ENCODE measurements around the gene PURA. TPM values are rescaled to one million over a fixed set of nuclear protein-coding genes. Genes with fewer than 3 reads are reported as not detected.

PURA gene
- total RNA-seq, 2 donors from 2014 or later: 41.6 to 44.3 TPM

- Histone ChIP-seq H3K4me1 (ENCODE audit: control insufficient read depth in 1 of 2, low read depth in 2 of 2) (no peaks in the 10 kb centered on the region), H3K27me3 (replicated peaks; ENCODE audit: insufficient read depth) (no peaks in the 10 kb centered on the region), H3K27ac (no peak overlapping the region), H3K4me3 (no peak overlapping the region), H3K36me3 (no peaks in the 10 kb centered on the region), H3K9me3 (peaks cover 6% of the 10 kb centered on the region)
- DNase-seq (ENCODE audit: low spot score) (no peak), ATAC-seq (ENCODE audit: insufficient number of reproducible peaks, low FRiP score, low read depth) (no peak)
- TF ChIP-seq, protein P1, sequence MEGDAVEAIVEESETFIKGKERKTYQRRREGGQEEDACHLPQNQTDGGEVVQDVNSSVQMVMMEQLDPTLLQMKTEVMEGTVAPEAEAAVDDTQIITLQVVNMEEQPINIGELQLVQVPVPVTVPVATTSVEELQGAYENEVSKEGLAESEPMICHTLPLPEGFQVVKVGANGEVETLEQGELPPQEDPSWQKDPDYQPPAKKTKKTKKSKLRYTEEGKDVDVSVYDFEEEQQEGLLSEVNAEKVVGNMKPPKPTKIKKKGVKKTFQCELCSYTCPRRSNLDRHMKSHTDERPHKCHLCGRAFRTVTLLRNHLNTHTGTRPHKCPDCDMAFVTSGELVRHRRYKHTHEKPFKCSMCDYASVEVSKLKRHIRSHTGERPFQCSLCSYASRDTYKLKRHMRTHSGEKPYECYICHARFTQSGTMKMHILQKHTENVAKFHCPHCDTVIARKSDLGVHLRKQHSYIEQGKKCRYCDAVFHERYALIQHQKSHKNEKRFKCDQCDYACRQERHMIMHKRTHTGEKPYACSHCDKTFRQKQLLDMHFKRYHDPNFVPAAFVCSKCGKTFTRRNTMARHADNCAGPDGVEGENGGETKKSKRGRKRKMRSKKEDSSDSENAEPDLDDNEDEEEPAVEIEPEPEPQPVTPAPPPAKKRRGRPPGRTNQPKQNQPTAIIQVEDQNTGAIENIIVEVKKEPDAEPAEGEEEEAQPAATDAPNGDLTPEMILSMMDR (IDR thresholded peaks at IDR 0.05): no peak
Measured at GRCh38 chr5:140093179-140093578, 20.7 kb upstream of the PURA start.

- TF ChIP-seq, protein P1 (IDR thresholded peaks at IDR 0.05): no peak
- no peak overlapping the region for H3K27ac ChIP-seq
- no peaks in the 10 kb centered on the region for H3K4me1 ChIP-seq (ENCODE audit: control insufficient read depth in 1 of 2, low read depth in 2 of 2)
- ATAC-seq (ENCODE audit: insufficient number of reproducible peaks, low FRiP score, low read depth): no peak
- H3K36me3 ChIP-seq: no peaks in the 10 kb centered on the region
- DNase-seq (ENCODE audit: low spot score): no peak
- H3K4me3 ChIP-seq: no peak overlapping the region
- H3K9me3 ChIP-seq: peaks cover 6% of the 10 kb centered on the region
- no peaks in the 10 kb centered on the region for H3K27me3 ChIP-seq (replicated peaks; ENCODE audit: insufficient read depth)
Measured at GRCh38 chr5:140093866-140094265, 20.0 kb upstream of the PURA start.

GRCh38 chr5:140094889-140095288, 19.0 kb upstream of the PURA start:
- no peaks in the 10 kb centered on the region for H3K4me1 ChIP-seq (ENCODE audit: control insufficient read depth in 1 of 2, low read depth in 2 of 2)
- no peaks in the 10 kb centered on the region for H3K36me3 ChIP-seq
- DNase-seq (ENCODE audit: low spot score): no peak
- H3K4me3 ChIP-seq: no peak overlapping the region
- TF ChIP-seq, protein P1 (IDR thresholded peaks at IDR 0.05): no peak
- H3K27me3 ChIP-seq (replicated peaks; ENCODE audit: insufficient read depth): no peaks in the 10 kb centered on the region
- peaks cover 6% of the 10 kb centered on the region for H3K9me3 ChIP-seq
- H3K27ac ChIP-seq: no peak overlapping the region
- ATAC-seq (ENCODE audit: insufficient number of reproducible peaks, low FRiP score, low read depth): no peak

- no peak for ATAC-seq (ENCODE audit: insufficient number of reproducible peaks, low FRiP score, low read depth)
- Histone ChIP-seq H3K27ac (no peak overlapping the region), H3K27me3 (replicated peaks; ENCODE audit: insufficient read depth) (no peaks in the 10 kb centered on the region), H3K4me1 (ENCODE audit: control insufficient read depth in 1 of 2, low read depth in 2 of 2) (no peaks in the 10 kb centered on the region), H3K36me3 (no peaks in the 10 kb centered on the region), H3K9me3 (no peaks in the 10 kb centered on the region), H3K4me3 (no peak overlapping the region)
- DNase-seq (ENCODE audit: low spot score): no peak
- TF ChIP-seq, protein P1 (IDR thresholded peaks at IDR 0.05): no peak
Measured at GRCh38 chr5:140101179-140101578, 12.7 kb upstream of the PURA start.

GRCh38 chr5:140103154-140103553, 10.8 kb upstream of the PURA start:
- no peak for ATAC-seq (ENCODE audit: insufficient number of reproducible peaks, low FRiP score, low read depth)

More at GRCh38 chr5:140103154-140103553, 10.8 kb upstream of the PURA start:
- Histone ChIP-seq H3K4me1 (ENCODE audit: control insufficient read depth in 1 of 2, low read depth in 2 of 2) (peaks cover 4 to 6% of the 10 kb centered on the region in 2 donors), H3K27ac (no peak overlapping the region), H3K27me3 (replicated peaks; ENCODE audit: insufficient read depth) (no peaks in the 10 kb centered on the region), H3K4me3 (no peak overlapping the region), H3K36me3 (no peaks in the 10 kb centered on the region), H3K9me3 (no peaks in the 10 kb centered on the region)
- no peak for DNase-seq (ENCODE audit: low spot score)
- TF ChIP-seq, protein P1 (IDR thresholded peaks at IDR 0.05): no peak

Measured in thoracic aorta (tissue), 2 donors.